DOHH2 (cell line): Measurements from ENCODE around the gene ZNF366.

Source experiments
- CTCF ChIP-seq: fragments of 200-600 bp; sonication (generic); IDR thresholded peaks from one replicate; pipeline ENCODE4 v1.5.1; 2014; ENCODE audit warnings: antibody characterized with exemption, mild to moderate bottlenecking, low read depth, low read length; ENCODE audit not compliant: poor library complexity, severe bottlenecking
- EZH2phosphoT487 ChIP-seq: fragments of 200-600 bp; sonication (generic); IDR thresholded peaks from 2 replicates; pipeline ENCODE4 v1.6.1; 2017; ENCODE audit warnings: borderline replicate concordance, mild to moderate bottlenecking, antibody characterized with exemption, low read length, moderate library complexity, mixed read lengths

- no peak for TF ChIP-seq CTCF
- TF ChIP-seq EZH2phosphoT487: no peak
These were observed 28.5 kb downstream of the ZNF366 start for GRCh38 chr5:72478684-72479083.
